Measurements from ENCODE around the gene SLC16A1. TPM values are rescaled to one million over a fixed set of nuclear protein-coding genes. Genes with fewer than 3 reads are reported as not detected.
"Not testable (repeated sequence)": the region's sequence is repeated elsewhere in the genome, so short reads cannot be mapped to it uniquely, and the experiment has no call there.

The SLC16A1 gene
- total RNA-seq, 1 experiment from 2014 or later = 74.6 TPM

- BruUV-seq (replicated peaks) = no TSS peak
- TF ChIP-seq EZH2 (IDR thresholded peaks at IDR 0.05; ENCODE audit: low read depth) = no peak
- no peak for TF ChIP-seq CTCF (conservative IDR thresholded peaks at IDR 0.05)
- Histone ChIP-seq H3K4me1 (replicated peaks; ENCODE audit: insufficient read depth) (no peaks in the 10 kb centered on the region), H2AFZ (no peak overlapping the region), H3K9me2 (ENCODE audit: insufficient read depth) (no peaks in the 10 kb centered on the region), H3F3A (ENCODE audit: insufficient read depth, low read depth) (no peaks in the 10 kb centered on the region; the same call in 1 of the 2 replicates), H3K4me2 (no peak overlapping the region), H4K20me1 (ENCODE audit: insufficient read depth) (no peaks in the 10 kb centered on the region), H3K27me3 (ENCODE audit: insufficient read depth, low read depth) (no peaks in the 10 kb centered on the region), H3K27ac (no peak overlapping the region), H3K9me3 (ENCODE audit: insufficient read depth, low read depth) (no peaks in the 10 kb centered on the region), H3K4me3 (no peak overlapping the region), H3K79me2 (ENCODE audit: low read depth) (no peaks in the 10 kb centered on the region), H3K36me3 (ENCODE audit: low read depth) (no peaks in the 10 kb centered on the region)
- peak in 1 of 2 experiments; percentile 4 for DNase-seq
- intact Hi-C loops (cut with micrococcal nuclease; ENCODE audit: unreplicated experiment) = no loop called here
- ChIA-PET CTCF (no interaction called here), POLR2A (ENCODE audit: unreplicated experiment) (interaction anchor here (0.7 kb wide), 1 partner anchor 39 kb away, joined by 11 read pairs; no protein-coding TSS in a partner anchor)
Measured at GRCh38 chr1:112998592-112999235, 42.7 kb upstream of the SLC16A1 start.

GRCh38 chr1:112997781-112998180 lies 41.8 kb upstream of the SLC16A1 start:
- Histone ChIP-seq H3K4me1 (replicated peaks; ENCODE audit: insufficient read depth) (no peaks in the 10 kb centered on the region), H3K36me3 (ENCODE audit: low read depth) (no peaks in the 10 kb centered on the region), H2AFZ (no peak overlapping the region), H3K9me3 (ENCODE audit: insufficient read depth, low read depth) (no peaks in the 10 kb centered on the region), H3K9me2 (ENCODE audit: insufficient read depth) (no peaks in the 10 kb centered on the region), H3K4me3 (no peak overlapping the region), H4K20me1 (ENCODE audit: insufficient read depth) (no peaks in the 10 kb centered on the region), H3K27ac (no peak overlapping the region), H3K27me3 (ENCODE audit: insufficient read depth, low read depth) (no peaks in the 10 kb centered on the region), H3K79me2 (ENCODE audit: low read depth) (no peaks in the 10 kb centered on the region), H3F3A (ENCODE audit: insufficient read depth, low read depth) (no peaks in the 10 kb centered on the region; the same call in 1 of the 2 replicates), H3K4me2 (no peak overlapping the region)
- BruUV-seq (replicated peaks) = no TSS peak
- no peak for DNase-seq
- CTCF ChIA-PET = no interaction called here
- intact Hi-C loops (cut with micrococcal nuclease; ENCODE audit: unreplicated experiment) = no loop called here
- TF ChIP-seq CTCF (conservative IDR thresholded peaks at IDR 0.05) = no peak
- no peak for TF ChIP-seq EZH2 (IDR thresholded peaks at IDR 0.05; ENCODE audit: low read depth)
- POLR2A ChIA-PET (ENCODE audit: unreplicated experiment) = no interaction called here

GRCh38 chr1:112995890-112996289 lies 39.9 kb upstream of the SLC16A1 start:
- no peaks in the 10 kb centered on the region for H3K4me1 ChIP-seq (replicated peaks; ENCODE audit: insufficient read depth)
- H3K9me2 ChIP-seq (ENCODE audit: insufficient read depth) = no peaks in the 10 kb centered on the region
- TF ChIP-seq CTCF (conservative IDR thresholded peaks at IDR 0.05) (no peak), EZH2 (IDR thresholded peaks at IDR 0.05; ENCODE audit: low read depth) (no peak)
- H3K79me2 ChIP-seq (ENCODE audit: low read depth) = no peaks in the 10 kb centered on the region
- H3K27ac ChIP-seq = no peak overlapping the region
- intact Hi-C loops (cut with micrococcal nuclease; ENCODE audit: unreplicated experiment) = no loop called here
- no peak overlapping the region for H2AFZ ChIP-seq
- no peak overlapping the region for H3K4me2 ChIP-seq
- ChIA-PET CTCF (no interaction called here), POLR2A (ENCODE audit: unreplicated experiment) (no interaction called here)
- H3F3A ChIP-seq (ENCODE audit: insufficient read depth, low read depth) = no peaks in the 10 kb centered on the region; the same call in 1 of the 2 replicates
- H4K20me1 ChIP-seq (ENCODE audit: insufficient read depth) = no peaks in the 10 kb centered on the region
- no TSS peak for BruUV-seq (replicated peaks)
- H3K4me3 ChIP-seq = no peak overlapping the region
- no peaks in the 10 kb centered on the region for H3K36me3 ChIP-seq (ENCODE audit: low read depth)
- H3K9me3 ChIP-seq (ENCODE audit: insufficient read depth, low read depth) = no peaks in the 10 kb centered on the region
- no peaks in the 10 kb centered on the region for H3K27me3 ChIP-seq (ENCODE audit: insufficient read depth, low read depth)
- DNase-seq = no peak

- H3K27me3 ChIP-seq (ENCODE audit: insufficient read depth, low read depth); H3K9me2 ChIP-seq (ENCODE audit: insufficient read depth); H3K79me2 ChIP-seq (ENCODE audit: low read depth); H4K20me1 ChIP-seq (ENCODE audit: insufficient read depth); H3K36me3 ChIP-seq (ENCODE audit: low read depth); POLR2A ChIA-PET (ENCODE audit: unreplicated experiment); H3K27ac ChIP-seq; BruUV-seq (replicated peaks); H3K4me1 ChIP-seq (replicated peaks; ENCODE audit: insufficient read depth); H3K4me3 ChIP-seq; DNase-seq; H2AFZ ChIP-seq; H3K9me3 ChIP-seq (ENCODE audit: insufficient read depth, low read depth); CTCF ChIA-PET; H3F3A ChIP-seq (ENCODE audit: insufficient read depth, low read depth); H3K4me2 ChIP-seq; intact Hi-C loops (cut with micrococcal nuclease; ENCODE audit: unreplicated experiment): not testable (repeated sequence)
Measured at GRCh38 chr1:112995021-112995420, 39.0 kb upstream of the SLC16A1 start.
